IMR-90 (cell line): Measurements from ENCODE around the gene DDX3Y.

ENCODE experiments used
- BHLHE40 ChIP-seq: fragments of 150-350 bp; IDR thresholded peaks from 2 replicates; pipeline ENCODE4 v1.6.1; 2016; ENCODE audit warnings: mild to moderate bottlenecking, low read depth, low read length
- CEBPB ChIP-seq: IDR thresholded peaks from 2 replicates; pipeline ENCODE4 v1.6.1; 2012; ENCODE audit warnings: low read depth, low read length, improper control_type of control experiment
- FOS ChIP-seq: fragments of 150-350 bp; IDR thresholded peaks from 2 replicates; pipeline ENCODE4 v1.6.1; 2016; ENCODE audit warnings: low read depth, low read length
- MAFK ChIP-seq: IDR thresholded peaks from 2 replicates; pipeline ENCODE4 v1.6.1; 2012; ENCODE audit warnings: low read depth, low read length, improper control_type of control experiment
- NFE2L2 ChIP-seq: fragments of 150-350 bp; IDR thresholded peaks from 2 replicates; pipeline ENCODE4 v1.6.1; 2016; ENCODE audit warnings: low read depth, mild to moderate bottlenecking, low read length
- POLR2A ChIP-seq: IDR thresholded peaks from 2 replicates; pipeline ENCODE4 v1.6.1; 2012; ENCODE audit warnings: mild to moderate bottlenecking, low read depth, low read length
- RCOR1 ChIP-seq: IDR thresholded peaks from 2 replicates; pipeline ENCODE4 v1.6.1; 2012; ENCODE audit warnings: mild to moderate bottlenecking, low read length, improper control_type of control experiment; ENCODE audit not compliant: insufficient replicate concordance
- TF ChIP-seq, protein P1 (sequence below): conservative IDR thresholded peaks from 2 replicates; pipeline ENCODE4 v1.5.1; 2012; ENCODE audit warnings: mild to moderate bottlenecking, low read depth, low read length, improper control_type of control experiment
- TF ChIP-seq, protein P2 (sequence below): fragments of 150-350 bp; IDR thresholded peaks from 2 replicates; pipeline ENCODE4 v1.6.1; 2017; ENCODE audit warnings: mild to moderate bottlenecking, antibody characterized with exemption, low read length, low read depth

DNA sequence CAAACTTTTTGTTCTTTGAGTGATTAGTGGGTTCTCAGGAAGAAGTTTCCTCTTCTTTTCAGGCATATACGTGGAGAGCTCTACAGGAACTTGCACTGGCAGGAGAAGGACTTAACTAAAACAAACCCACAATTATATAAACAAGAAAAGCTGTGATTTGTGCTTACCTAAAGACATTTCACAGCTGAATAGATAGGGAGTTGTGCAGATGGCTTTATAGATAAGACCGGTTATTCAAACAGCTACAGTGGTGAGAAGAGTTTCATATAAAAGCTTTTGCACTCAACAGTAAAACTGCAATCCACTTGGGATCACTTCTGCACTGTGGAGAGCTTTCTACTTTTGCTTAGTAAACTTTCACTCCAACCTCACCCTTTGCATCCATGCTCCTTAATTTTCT lies 6.1 kb upstream of the DDX3Y start:
- TF ChIP-seq, protein P1, sequence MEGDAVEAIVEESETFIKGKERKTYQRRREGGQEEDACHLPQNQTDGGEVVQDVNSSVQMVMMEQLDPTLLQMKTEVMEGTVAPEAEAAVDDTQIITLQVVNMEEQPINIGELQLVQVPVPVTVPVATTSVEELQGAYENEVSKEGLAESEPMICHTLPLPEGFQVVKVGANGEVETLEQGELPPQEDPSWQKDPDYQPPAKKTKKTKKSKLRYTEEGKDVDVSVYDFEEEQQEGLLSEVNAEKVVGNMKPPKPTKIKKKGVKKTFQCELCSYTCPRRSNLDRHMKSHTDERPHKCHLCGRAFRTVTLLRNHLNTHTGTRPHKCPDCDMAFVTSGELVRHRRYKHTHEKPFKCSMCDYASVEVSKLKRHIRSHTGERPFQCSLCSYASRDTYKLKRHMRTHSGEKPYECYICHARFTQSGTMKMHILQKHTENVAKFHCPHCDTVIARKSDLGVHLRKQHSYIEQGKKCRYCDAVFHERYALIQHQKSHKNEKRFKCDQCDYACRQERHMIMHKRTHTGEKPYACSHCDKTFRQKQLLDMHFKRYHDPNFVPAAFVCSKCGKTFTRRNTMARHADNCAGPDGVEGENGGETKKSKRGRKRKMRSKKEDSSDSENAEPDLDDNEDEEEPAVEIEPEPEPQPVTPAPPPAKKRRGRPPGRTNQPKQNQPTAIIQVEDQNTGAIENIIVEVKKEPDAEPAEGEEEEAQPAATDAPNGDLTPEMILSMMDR, result no peak
- TF ChIP-seq NFE2L2 (no peak), RCOR1 (no peak), POLR2A (no peak), MAFK (no peak), CEBPB (no peak), FOS (no peak), BHLHE40 (no peak)
- TF ChIP-seq, protein P2, sequence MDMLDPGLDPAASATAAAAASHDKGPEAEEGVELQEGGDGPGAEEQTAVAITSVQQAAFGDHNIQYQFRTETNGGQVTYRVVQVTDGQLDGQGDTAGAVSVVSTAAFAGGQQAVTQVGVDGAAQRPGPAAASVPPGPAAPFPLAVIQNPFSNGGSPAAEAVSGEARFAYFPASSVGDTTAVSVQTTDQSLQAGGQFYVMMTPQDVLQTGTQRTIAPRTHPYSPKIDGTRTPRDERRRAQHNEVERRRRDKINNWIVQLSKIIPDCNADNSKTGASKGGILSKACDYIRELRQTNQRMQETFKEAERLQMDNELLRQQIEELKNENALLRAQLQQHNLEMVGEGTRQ, result no peak
